NCI-H128 (cell line): ENCODE results near the gene FAM149A.

Source experiments
- DNase-seq: peaks from one replicate; lab custom pipeline; 2025; ENCODE audit not compliant: unreplicated experiment; lab: John Stamatoyannopoulos, UW

Gene FAM149A

GRCh38 chr4:186104114-186104889, at the start of gene FAM149A:
Gene FAM149A, plus strand, starts transcription at chr4:186104704.
- no peak for DNase-seq

DNA sequence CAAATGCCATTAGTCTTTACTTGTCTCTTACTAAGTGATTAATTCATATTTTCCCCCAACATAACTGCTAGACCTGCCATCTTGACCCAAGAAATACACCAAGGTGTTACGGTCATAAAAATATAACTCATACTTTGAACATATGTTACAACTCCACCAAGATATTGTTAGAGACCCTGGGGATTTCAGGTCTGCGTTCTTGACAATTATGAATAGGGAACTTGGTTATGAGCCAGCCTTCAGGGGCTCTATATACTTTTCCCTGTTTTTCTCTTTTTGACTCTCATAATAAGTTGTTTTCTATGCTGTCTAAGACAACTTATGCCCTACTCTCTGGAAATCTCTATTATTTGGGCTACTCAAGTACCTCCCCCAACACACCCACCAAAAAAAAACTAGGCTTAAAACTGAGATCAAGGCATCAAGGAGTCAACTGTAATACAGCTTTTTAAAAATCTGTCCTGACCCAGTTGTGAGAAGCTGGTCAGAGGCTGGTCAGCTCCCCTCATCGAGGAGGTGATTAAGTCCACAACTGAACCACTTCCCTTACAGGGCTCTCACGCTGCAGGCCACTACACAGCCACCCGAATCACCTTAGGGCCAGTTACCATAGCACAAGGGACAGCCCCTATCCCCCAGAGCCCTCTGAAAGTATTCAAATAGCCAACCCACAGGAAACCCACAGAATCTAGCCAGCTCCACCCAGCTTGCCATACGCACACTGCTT, 46.1 kb upstream of the FAM149A start:
- no peak for DNase-seq

DNA sequence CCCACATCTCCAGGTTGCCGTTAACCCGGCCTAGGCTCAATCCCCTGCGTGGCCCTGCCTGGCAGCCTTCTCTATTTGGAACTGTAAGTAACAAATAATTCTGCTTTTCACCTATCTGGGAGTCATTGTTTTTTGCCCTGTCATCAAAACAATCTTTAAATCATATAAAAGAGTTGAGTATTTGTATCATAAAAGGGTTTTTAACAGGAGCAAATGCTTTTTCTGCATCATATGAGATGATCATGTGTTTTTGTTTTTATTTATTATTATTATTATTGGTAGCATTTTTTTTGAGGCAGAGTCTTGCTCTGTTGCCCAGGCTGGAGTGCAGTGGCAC, 45.6 kb upstream of the FAM149A start:
- no peak for DNase-seq

- DNase-seq = no peak
These were observed 42.6 kb upstream of the FAM149A start for GRCh38 chr4:186061921-186062320.

- DNase-seq = no peak
These were observed 36.6 kb upstream of the FAM149A start for GRCh38 chr4:186067757-186068385.

GRCh38 chr4:186068581-186069348, 35.7 kb upstream of the FAM149A start, which contains the start of gene TLR3:
Gene TLR3, plus strand, starts transcription at chr4:186069156. Its CDS starts 7,464 bp downstream, at chr4:186076620.
- DNase-seq = no peak

- DNase-seq = no peak
These were observed 34.8 kb upstream of the FAM149A start for GRCh38 chr4:186069729-186070128.

DNA sequence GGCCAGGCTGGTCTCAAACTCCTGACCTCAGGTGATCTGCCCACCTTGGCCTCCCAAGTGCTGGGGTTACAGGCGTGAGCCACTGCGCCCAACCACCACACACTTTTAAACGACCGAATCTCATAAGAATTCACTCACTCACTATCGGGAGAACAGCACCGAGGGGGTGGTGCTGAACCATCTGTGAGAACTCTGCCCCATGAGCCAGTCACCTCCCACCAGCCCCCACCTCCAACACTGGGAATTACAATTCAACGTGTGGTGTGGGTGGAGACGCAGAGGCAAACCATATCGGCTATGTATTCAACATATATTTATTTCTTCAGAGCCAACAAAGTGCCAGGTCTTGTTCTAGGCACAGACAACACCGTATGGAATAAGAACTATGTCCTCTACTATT, 32.0 kb upstream of the FAM149A start:
- DNase-seq = no peak

DNA sequence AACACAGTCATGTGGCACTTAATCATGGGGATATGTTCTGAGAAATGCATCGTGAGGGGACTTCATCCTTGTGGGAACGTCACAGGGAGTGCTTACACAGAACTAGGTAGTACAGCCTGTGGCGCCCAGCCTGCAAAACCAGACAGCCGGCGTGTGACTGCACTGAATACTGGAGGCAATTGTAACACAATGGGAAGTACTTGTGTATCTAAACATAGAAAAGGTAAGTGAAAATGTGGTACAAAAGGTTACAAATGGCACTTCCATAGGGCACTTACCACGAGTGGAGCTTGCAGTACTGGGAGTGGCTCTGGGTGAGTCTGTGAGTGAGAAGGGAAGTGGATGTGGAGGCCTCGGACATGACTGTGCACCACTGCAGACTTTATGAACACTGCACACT, 30.3 kb upstream of the FAM149A start:
- DNase-seq = no peak

DNA sequence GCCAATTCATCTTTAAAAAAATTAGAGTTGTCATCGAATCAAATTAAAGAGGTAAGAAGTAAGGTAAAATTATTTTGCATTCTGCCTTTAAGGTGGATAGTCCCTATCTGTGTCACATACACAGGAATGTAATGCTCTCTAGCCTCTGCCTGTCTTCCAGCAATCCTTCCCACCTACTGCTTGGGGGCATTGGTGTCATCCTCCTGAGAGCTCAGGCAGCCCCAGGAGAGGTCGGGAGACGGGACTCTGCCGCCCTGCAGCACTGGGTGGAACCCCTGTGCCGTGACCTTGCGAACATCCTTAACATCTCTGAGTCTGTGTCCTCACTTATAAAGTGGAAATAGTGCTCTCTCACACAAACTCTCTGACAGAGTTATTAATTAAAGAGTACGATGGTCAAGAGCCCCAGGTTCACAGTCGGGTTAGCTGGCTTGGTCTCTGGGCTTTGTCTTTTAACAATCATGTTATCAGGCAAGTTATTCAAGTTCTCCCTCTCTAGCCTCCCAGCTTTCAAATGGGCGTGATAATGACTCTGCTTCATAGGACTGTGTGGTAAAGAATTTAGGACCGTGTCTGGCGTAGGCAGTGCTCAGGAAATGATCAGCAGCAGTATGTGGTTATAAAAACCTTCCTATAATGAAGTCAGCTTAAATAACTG, 25.4 kb upstream of the FAM149A start:
- DNase-seq = no peak

DNA sequence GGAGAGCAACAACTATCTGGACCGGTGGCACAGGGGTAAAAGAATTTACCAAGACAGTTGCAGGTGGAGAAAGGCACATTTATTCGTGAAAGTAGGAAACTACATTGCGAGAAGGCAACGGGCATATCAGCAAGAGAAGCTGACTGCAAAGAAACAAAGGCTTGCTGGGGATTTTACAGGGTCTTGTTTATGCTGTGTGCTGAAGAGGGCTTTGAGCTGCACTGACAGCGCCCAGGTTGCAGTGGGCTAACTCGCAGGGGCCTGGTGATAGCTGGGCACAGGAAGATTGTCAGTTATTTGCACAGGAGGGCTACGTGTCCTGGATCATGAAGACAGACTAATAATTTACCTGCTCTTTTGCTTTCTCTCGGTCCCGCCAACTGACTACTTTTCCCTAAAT, 24.8 kb upstream of the FAM149A start:
- DNase-seq = no peak

GRCh38 chr4:186081202-186081807, 23.2 kb upstream of the FAM149A start:
- no peak for DNase-seq

GRCh38 chr4:186082221-186082620, 22.3 kb upstream of the FAM149A start:
- no peak for DNase-seq

DNA sequence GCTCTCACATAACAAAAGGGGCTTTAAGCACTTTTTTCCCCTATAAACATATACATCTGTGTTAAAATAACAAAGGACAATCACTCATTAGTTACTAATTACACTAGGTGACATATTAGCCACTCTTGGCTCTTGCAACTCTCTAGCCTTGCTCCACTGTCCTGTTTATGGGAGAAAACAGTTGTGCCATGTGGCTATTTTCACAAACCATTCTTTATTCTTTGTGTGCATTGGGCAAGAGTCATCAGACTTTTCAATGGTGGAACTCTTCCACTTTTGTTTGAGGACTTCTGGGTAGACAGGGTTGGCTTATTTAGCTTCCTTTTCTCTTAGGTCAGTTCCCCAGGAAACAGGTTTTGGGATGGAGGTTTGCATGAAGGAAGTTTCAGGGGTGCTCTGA, 16.0 kb upstream of the FAM149A start:
- DNase-seq = no peak

- no peak for DNase-seq
These were observed 12.2 kb upstream of the FAM149A start for GRCh38 chr4:186092296-186092695.

GRCh38 chr4:186095406-186095805, 9.1 kb upstream of the FAM149A start:
- no peak for DNase-seq

- no peak for DNase-seq
These were observed 7.8 kb upstream of the FAM149A start for GRCh38 chr4:186096681-186097165.

DNA sequence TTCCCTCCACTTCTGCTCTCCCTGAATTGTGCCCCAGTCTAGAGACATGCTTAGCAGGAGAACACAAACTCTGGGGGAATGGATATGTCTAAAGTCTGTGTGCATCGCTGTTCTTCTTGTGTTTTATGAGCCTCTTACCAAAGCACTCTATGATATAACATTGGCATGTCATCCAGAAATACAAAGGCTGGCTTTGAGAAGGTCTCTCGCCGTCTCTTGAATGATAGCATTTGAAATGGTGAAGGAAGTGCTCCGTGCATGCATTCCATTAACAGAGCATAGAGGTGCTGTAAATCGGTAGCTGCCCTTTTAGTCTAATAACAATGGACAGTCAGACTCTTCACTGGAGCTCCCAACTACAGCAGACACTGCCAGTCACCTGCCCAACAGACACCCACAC, 7.1 kb upstream of the FAM149A start:
- DNase-seq = no peak

DNA sequence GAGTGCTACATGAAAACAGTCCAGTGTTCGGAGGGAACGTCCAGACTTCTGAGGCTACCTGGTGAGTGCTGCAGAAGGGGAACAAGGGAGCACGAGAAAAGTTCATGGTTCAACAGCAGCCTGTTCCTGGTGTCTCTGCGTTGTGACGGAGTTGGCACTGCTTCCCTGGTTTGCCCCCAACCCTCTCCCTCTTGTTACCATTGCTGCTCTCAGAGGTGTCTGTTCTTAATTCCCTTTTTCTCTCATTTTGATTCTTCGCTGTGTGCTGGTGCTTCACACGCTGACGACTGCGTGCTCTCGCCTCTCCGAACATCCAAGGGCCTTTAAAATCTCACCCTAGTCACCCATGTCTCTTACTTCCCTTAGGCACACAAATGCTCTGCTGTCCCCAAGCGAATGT, 1.6 kb upstream of the FAM149A start:
- DNase-seq = no peak
